Kidney (tissue), 14 donors: ENCODE data around the gene LCLAT1. TPM values are rescaled to one million over a fixed set of nuclear protein-coding genes. Genes with fewer than 3 reads are reported as not detected.

Experiments
- DNase-seq, 5 donors: peaks; one replicate each; pipeline ENCODE4 v3.0.0-alpha.2; 2013 to 2020
- FAIRE-seq: peaks from 2 replicates; lab custom pipeline; 2012; peaks lifted over from hg19 to GRCh38; lab: Jason Lieb, UNC
- H3K27ac ChIP-seq, 2 donors: one replicate each; pipeline ENCODE4 v1.7.0; 2013; ENCODE audit warnings: low read depth in 2 of 2, low read length in 2 of 2, inconsistent platforms in 1 of 2
- H3K27me3 ChIP-seq: one replicate; pipeline ENCODE4 v1.7.1; 2013; ENCODE audit warnings: low read length, inconsistent platforms; ENCODE audit not compliant: control insufficient read depth, insufficient read depth
- H3K36me3 ChIP-seq, 3 donors: one replicate each; pipeline versions ENCODE4 v1.7.0 to v1.7.1; 2013; ENCODE audit warnings: low read length in 3 of 3, control low read depth in 1 of 3, inconsistent platforms in 1 of 3; ENCODE audit not compliant: insufficient read depth in 3 of 3, control insufficient read depth in 2 of 3
- H3K4me1 ChIP-seq, 3 donors: one replicate each; pipeline versions ENCODE4 v1.7.0 to v1.7.1; 2013; ENCODE audit warnings: low read length in 3 of 3, inconsistent platforms in 1 of 3, low read depth in 1 of 3; ENCODE audit not compliant: control insufficient read depth in 2 of 3, insufficient read depth in 2 of 3
- H3K4me3 ChIP-seq, 3 donors: one replicate each; pipeline versions ENCODE4 v1.7.0 to v1.8.1; 2013; ENCODE audit warnings: low read length in 3 of 3, control low read depth in 1 of 3, inconsistent platforms in 1 of 3
- H3K9ac ChIP-seq, 3 donors: one replicate each; pipeline versions ENCODE4 v1.7.0 to v1.7.1; 2013; ENCODE audit warnings: low read length in 3 of 3, control low read depth in 1 of 3, inconsistent platforms in 1 of 3
- H3K9me3 ChIP-seq, 3 donors: one replicate each; pipeline versions ENCODE4 v1.7.0 to v1.7.1; 2013; ENCODE audit warnings: low read length in 3 of 3, control low read depth in 1 of 3, inconsistent platforms in 1 of 3; ENCODE audit not compliant: control insufficient read depth in 2 of 3, insufficient read depth in 1 of 3
- intact Hi-C: fragments of 100-400 bp; cut with DNase I; formaldehyde crosslinking; loops from one replicate; pipeline ENCODE4 v1.11.1; 2022
- polyA plus RNA-seq: library from polyadenylated mRNA; stranded (reverse); fragments of 350-450 nt; fragmentation: Illumina TruSeq; extraction: RNeasy Lipid Tissue Mini Kit (QIAGEN cat#74804); gene quantifications from one replicate; pipeline ENCODE4 v1.2.3, GENCODE V29; 2014; ENCODE audit warnings: low read depth, low replicate concordance; ENCODE audit not compliant: insufficient read depth
- total RNA-seq: library from RNA; stranded (reverse); fragmentation: NEBNext Ultra II Directional; extraction: Animal tissue kit (Norgen Biotek cat#: 25700); gene quantifications from one replicate; pipeline ENCODE4 v1.2.1, GENCODE V29; 2021
- TF ChIP-seq, protein P1 (sequence below): IDR thresholded peaks from 3 replicates; pipeline ENCODE4 v1.5.1; 2012; ENCODE audit warnings: mild to moderate bottlenecking, moderate library complexity, borderline replicate concordance; ENCODE audit not compliant: insufficient read depth; ENCODE audit errors: extremely low read depth
- donor health status: control.
- donor health status: control.
- donor health status: control.
- donor health status: control.
- donor health status: control.
- donor health status: DM: yes; HTN: yes; CAD: no.
- donor health status: Normal renal cell carcinoma (clear cell type).

The LCLAT1 gene
- total and polyA plus RNA-seq, 2 donors from 2014 or later = 5.6 to 19.4 TPM

DNA sequence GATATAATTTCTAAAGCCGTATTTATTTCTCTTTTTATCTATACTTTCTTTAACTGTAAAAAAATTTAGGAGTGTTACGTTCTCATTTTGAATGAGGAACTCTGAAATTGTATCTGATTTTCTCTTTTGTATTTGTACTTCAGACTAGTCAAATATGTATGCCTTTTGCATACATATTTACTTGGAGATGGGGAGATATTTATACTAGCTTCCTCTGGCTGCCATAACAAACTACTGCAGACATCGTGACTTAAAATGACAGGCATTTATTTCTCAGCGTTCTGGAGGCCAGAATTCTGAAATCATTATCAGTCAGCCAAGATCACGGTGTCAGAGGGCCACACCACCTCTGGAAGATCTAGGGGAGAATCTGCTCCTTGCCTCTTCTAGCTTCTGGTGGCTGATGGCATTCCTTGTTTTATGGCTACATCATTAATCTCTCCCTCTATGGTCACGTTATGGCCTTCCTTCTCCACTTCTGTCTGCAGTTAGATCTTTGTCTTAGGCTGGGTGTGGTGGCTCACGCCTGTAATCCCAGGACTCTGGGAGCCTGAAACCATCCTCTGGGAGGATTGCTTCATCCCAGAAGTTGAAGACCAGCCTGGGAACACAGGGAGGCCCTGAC lies 8.2 kb downstream of the LCLAT1 start:
- no peak for FAIRE-seq
- Histone ChIP-seq H3K36me3 (no peaks in the 10 kb centered on the region), H3K27me3 (no peaks in the 10 kb centered on the region), H3K9ac (no peak overlapping the region), H3K4me3 (no peak overlapping the region), H3K27ac (no peak overlapping the region), H3K4me1 (peaks cover 0 to 15% (median 3%) of the 10 kb centered on the region in 3 donors), H3K9me3 (no peaks in the 10 kb centered on the region)
- TF ChIP-seq, protein P1, sequence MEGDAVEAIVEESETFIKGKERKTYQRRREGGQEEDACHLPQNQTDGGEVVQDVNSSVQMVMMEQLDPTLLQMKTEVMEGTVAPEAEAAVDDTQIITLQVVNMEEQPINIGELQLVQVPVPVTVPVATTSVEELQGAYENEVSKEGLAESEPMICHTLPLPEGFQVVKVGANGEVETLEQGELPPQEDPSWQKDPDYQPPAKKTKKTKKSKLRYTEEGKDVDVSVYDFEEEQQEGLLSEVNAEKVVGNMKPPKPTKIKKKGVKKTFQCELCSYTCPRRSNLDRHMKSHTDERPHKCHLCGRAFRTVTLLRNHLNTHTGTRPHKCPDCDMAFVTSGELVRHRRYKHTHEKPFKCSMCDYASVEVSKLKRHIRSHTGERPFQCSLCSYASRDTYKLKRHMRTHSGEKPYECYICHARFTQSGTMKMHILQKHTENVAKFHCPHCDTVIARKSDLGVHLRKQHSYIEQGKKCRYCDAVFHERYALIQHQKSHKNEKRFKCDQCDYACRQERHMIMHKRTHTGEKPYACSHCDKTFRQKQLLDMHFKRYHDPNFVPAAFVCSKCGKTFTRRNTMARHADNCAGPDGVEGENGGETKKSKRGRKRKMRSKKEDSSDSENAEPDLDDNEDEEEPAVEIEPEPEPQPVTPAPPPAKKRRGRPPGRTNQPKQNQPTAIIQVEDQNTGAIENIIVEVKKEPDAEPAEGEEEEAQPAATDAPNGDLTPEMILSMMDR = no peak
- intact Hi-C loops = no loop called here
- DNase-seq = no peak

DNA sequence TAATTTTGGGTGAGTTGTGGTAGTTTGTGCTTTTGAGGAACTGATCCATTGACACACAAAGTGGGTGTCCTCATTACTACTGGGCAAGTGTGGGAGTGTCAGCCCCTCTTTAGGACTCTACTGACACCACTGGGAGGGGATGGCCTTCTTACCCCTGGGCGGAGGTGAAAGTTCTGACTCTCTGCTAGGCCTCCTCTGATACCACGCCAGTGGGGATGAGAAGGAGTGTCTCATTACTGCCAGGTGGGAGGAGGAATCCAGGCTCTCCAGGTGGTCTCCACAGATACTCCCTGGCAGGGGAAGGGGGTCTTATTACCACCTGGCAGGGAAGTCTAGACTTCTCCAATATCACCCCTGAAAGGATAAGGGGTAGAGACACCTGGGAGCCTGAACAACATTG lies 9.1 kb downstream of the LCLAT1 start:
- H3K9ac ChIP-seq = no peak overlapping the region
- DNase-seq = peak in 1 of 5 donors; percentile 16
- H3K36me3 ChIP-seq = no peaks in the 10 kb centered on the region
- no peak overlapping the region for H3K4me3 ChIP-seq
- H3K27me3 ChIP-seq = no peaks in the 10 kb centered on the region
- no peaks in the 10 kb centered on the region for H3K9me3 ChIP-seq
- TF ChIP-seq, protein P1 = no peak
- H3K27ac ChIP-seq = no peak overlapping the region
- intact Hi-C loops = no loop called here
- H3K4me1 ChIP-seq = peaks cover 0 to 15% (median 3%) of the 10 kb centered on the region in 3 donors
- FAIRE-seq = no peak

DNA sequence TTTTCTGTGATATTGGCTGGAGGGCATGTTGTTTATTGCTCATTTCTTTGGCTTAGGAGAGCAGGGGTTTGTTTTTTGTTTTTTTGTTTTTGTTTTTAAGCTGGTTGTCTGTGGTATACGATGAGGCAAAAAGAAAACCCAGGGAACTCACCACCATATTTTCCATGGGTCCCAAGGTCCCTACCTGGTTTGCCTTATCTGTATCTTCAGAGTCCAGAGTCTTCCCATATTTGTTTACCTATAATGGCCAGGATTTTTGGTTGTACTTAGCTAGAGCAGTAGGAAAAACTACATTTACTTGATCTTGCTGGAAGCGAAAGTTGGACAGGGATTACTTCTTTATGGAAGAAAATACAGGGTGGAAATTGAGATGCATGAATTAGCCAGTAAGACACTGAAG lies 9.5 kb downstream of the LCLAT1 start:
- no peaks in the 10 kb centered on the region for H3K9me3 ChIP-seq
- no peak overlapping the region for H3K27ac ChIP-seq
- DNase-seq (peak in 1 of 5 donors; percentile 14), FAIRE-seq (no peak)
- intact Hi-C loops = no loop called here
- no peaks in the 10 kb centered on the region for H3K36me3 ChIP-seq
- no peaks in the 10 kb centered on the region for H3K27me3 ChIP-seq
- no peak overlapping the region for H3K9ac ChIP-seq
- no peak overlapping the region for H3K4me3 ChIP-seq
- TF ChIP-seq, protein P1 = no peak
- H3K4me1 ChIP-seq = peaks cover 0 to 15% (median 3%) of the 10 kb centered on the region in 3 donors
